SK-N-SH (cell line): Measurements from ENCODE around the gene CABP4. TPM values are rescaled to one million over a fixed set of nuclear protein-coding genes. Genes with fewer than 3 reads are reported as not detected.

Experiments used
- CTCF ChIA-PET: fragments of 300-600, 350-600 bp; formaldehyde crosslinking; extraction: SDS; loops from one replicate; lab custom pipeline; 2021; lab: Yijun Ruan, JAX
- POLR2A ChIA-PET: fragments of 350-600 bp; sonication (Branson Sonifier 250); formaldehyde crosslinking; extraction: SDS; loops from one replicate; lab custom pipeline; 2020; ENCODE audit warnings: antibody characterized with exemption, inconsistent platforms; lab: Yijun Ruan, JAX
- DNase-seq: peaks from one replicate; pipeline ENCODE4 v3.0.0; 2012
- H2AFZ ChIP-seq: fragments of 200-600 bp; sonication (generic); 2 replicates; pipeline ENCODE4 v1.8.1; 2016; ENCODE audit warnings: antibody characterized with exemption, mild to moderate bottlenecking, low read depth
- H3F3A ChIP-seq: fragments of 200-600 bp; sonication (generic); replicated peaks from 2 replicates; pipeline ENCODE3; 2016; ENCODE audit warnings: antibody characterized with exemption, mild to moderate bottlenecking; ENCODE audit not compliant: insufficient read depth
- H3K27ac ChIP-seq, 2 experiments: fragments of 200-500 bp in 1 of 2; fragments of 200-600 bp in 1 of 2; sonication (Bioruptor generic) in 1 of 2; sonication (generic), shearing (Covaris generic) in 1 of 2; 2 replicates each; pipeline versions ENCODE4 v1.5.1 to v1.6.1; 2014 to 2016; ENCODE audit warnings: low read depth in 2 of 2, inconsistent platforms in 1 of 2, low read length in 1 of 2, mild to moderate bottlenecking in 1 of 2, mixed read lengths in 1 of 2
- H3K27me3 ChIP-seq: fragments of 200-600 bp; sonication (generic), shearing (Covaris generic); 2 replicates; pipeline ENCODE4 v1.6.1; 2016; ENCODE audit warnings: mixed run types; ENCODE audit not compliant: insufficient read depth
- H3K36me3 ChIP-seq, 2 experiments: fragments of 200-500 bp in 1 of 2; fragments of 200-600 bp in 1 of 2; sonication (Bioruptor generic) in 1 of 2; sonication (generic) in 1 of 2; replicated peaks in 1 of 2; 2 replicates each; pipeline versions ENCODE3 to v1.5.1; 2014 to 2016; ENCODE audit warnings: low read length in 1 of 2, mild to moderate bottlenecking in 1 of 2; ENCODE audit not compliant: insufficient read depth in 2 of 2, control insufficient read depth in 1 of 2
- H3K4me1 ChIP-seq, 2 experiments: fragments of 200-500 bp in 1 of 2; fragments of 200-600 bp in 1 of 2; sonication (Bioruptor generic) in 1 of 2; sonication (generic), shearing (Covaris generic) in 1 of 2; 2 replicates each; pipeline versions ENCODE4 v1.5.1 to v1.6.1; 2014 to 2016; ENCODE audit warnings: low read depth in 1 of 2, low read length in 1 of 2, mixed run types in 1 of 2; ENCODE audit not compliant: insufficient read depth in 2 of 2, control insufficient read depth in 1 of 2
- H3K4me2 ChIP-seq: fragments of 200-600 bp; sonication (generic), shearing (Covaris generic); 2 replicates; pipeline ENCODE4 v1.6.1; 2017; ENCODE audit warnings: mixed run types
- H3K4me3 ChIP-seq, 2 experiments: fragments of 200-500 bp in 1 of 2; fragments of 200-600 bp in 1 of 2; sonication (Bioruptor generic) in 1 of 2; sonication (generic), shearing (Covaris generic) in 1 of 2; 2 replicates each; pipeline versions ENCODE4 v1.5.1 to v1.8.1; 2014 to 2016; ENCODE audit warnings: low read depth in 2 of 2, inconsistent platforms in 1 of 2, low read length in 1 of 2, mild to moderate bottlenecking in 1 of 2, mixed read lengths in 1 of 2, moderate library complexity in 1 of 2
- H3K79me2 ChIP-seq: fragments of 200-600 bp; sonication (generic); 2 replicates; pipeline ENCODE4 v1.8.1; 2017; ENCODE audit warnings: mild to moderate bottlenecking; ENCODE audit not compliant: insufficient read depth
- H3K9ac ChIP-seq: fragments of 200-600 bp; sonication (generic); 2 replicates; pipeline ENCODE4 v1.6.1; 2017; ENCODE audit warnings: mixed run types
- H3K9me2 ChIP-seq: fragments of 200-600 bp; sonication (generic); 2 replicates; pipeline ENCODE4 v1.6.1; 2017; ENCODE audit warnings: mixed run types
- H3K9me3 ChIP-seq: fragments of 200-600 bp; sonication (generic); 2 replicates; pipeline ENCODE4 v1.6.1; 2017; ENCODE audit warnings: mixed run types, mild to moderate bottlenecking, moderate library complexity
- H4K20me1 ChIP-seq: fragments of 200-600 bp; sonication (generic); 2 replicates; pipeline ENCODE4 v1.6.1; 2017; ENCODE audit warnings: mild to moderate bottlenecking, mixed run types; ENCODE audit not compliant: insufficient read depth
- ELF1 ChIP-seq: IDR thresholded peaks from 2 replicates; pipeline ENCODE4 v1.4.0; 2012
- FOSL2 ChIP-seq: IDR thresholded peaks from 2 replicates; pipeline ENCODE4 v1.4.0; 2012; ENCODE audit warnings: low read depth, mild to moderate bottlenecking, moderate library complexity, borderline replicate concordance
- GABPA ChIP-seq: IDR thresholded peaks from 2 replicates; pipeline ENCODE4 v1.4.0; 2012; ENCODE audit warnings: low read depth, mild to moderate bottlenecking
- GATA2 ChIP-seq: sonication (generic); formaldehyde crosslinking; IDR thresholded peaks from 2 replicates; pipeline ENCODE4 v1.5.0; 2020; ENCODE audit warnings: mild to moderate bottlenecking, missing genetic modification reagents
- NRF1 ChIP-seq: IDR thresholded peaks from 2 replicates; pipeline ENCODE4 v1.6.1; 2012; ENCODE audit warnings: low read depth, mild to moderate bottlenecking, low read length
- POLR2AphosphoS5 ChIP-seq: IDR thresholded peaks from 2 replicates; pipeline ENCODE4 v1.6.1; 2012; ENCODE audit warnings: low read depth, low read length
- RCOR1 ChIP-seq: fragments of 150-350 bp; IDR thresholded peaks from 2 replicates; pipeline ENCODE4 v1.6.1; 2017; ENCODE audit warnings: antibody characterized with exemption, low read length
- SIN3A ChIP-seq: IDR thresholded peaks from 2 replicates; pipeline ENCODE4 v1.6.1; 2012; ENCODE audit warnings: low read depth, mild to moderate bottlenecking, low read length, moderate library complexity, borderline replicate concordance
- TAF1 ChIP-seq: IDR thresholded peaks from 2 replicates; pipeline ENCODE4 v1.6.1; 2012; ENCODE audit warnings: low read depth, mild to moderate bottlenecking, low read length, moderate library complexity, borderline replicate concordance
- TEAD4 ChIP-seq: IDR thresholded peaks from 2 replicates; pipeline ENCODE4 v1.4.0; 2012; ENCODE audit warnings: mild to moderate bottlenecking, borderline replicate concordance; ENCODE audit not compliant: insufficient read depth
- YY1 ChIP-seq: IDR thresholded peaks from 2 replicates; pipeline ENCODE4 v1.4.0; 2012; ENCODE audit warnings: low read depth, mild to moderate bottlenecking
- WGBS: methylation state at CpG from one replicate; pipeline ENCODE4 v1.1.6; 2017; ENCODE audit warnings: low lambda C conversion rate; 5-methylcytosine and 5-hydroxymethylcytosine counted together
- polyA plus RNA-seq, 3 experiments: library from polyadenylated mRNA; depleted of rRNA; stranded (reverse); fragments of >200 nt; gene quantifications; 2 replicates each; pipeline ENCODE4 v1.2.3, GENCODE V29; 2012
- TF ChIP-seq, protein P1 (sequence below): fragments of 150-350 bp; IDR thresholded peaks from 2 replicates; pipeline ENCODE4 v1.6.1; 2016; ENCODE audit warnings: mild to moderate bottlenecking, low read depth, low read length
- TF ChIP-seq, protein P2 (sequence below): IDR thresholded peaks from 2 replicates; pipeline ENCODE4 v1.6.1; 2012; ENCODE audit warnings: mild to moderate bottlenecking, low read depth, low read length, moderate library complexity
- TF ChIP-seq, protein P3 (sequence below): IDR thresholded peaks from 2 replicates; pipeline ENCODE4 v1.4.0; 2012; ENCODE audit warnings: low read depth, borderline replicate concordance
- TF ChIP-seq, protein P4 (sequence below): fragments of 150-350 bp; IDR thresholded peaks from 2 replicates; pipeline ENCODE4 v1.6.1; 2017; ENCODE audit warnings: antibody characterized with exemption, low read length, low read depth, borderline replicate concordance

The CABP4 gene
- polyA plus RNA-seq, 1 of the 3 experiments (the other 2 are of a cell fraction): not detected

DNA sequence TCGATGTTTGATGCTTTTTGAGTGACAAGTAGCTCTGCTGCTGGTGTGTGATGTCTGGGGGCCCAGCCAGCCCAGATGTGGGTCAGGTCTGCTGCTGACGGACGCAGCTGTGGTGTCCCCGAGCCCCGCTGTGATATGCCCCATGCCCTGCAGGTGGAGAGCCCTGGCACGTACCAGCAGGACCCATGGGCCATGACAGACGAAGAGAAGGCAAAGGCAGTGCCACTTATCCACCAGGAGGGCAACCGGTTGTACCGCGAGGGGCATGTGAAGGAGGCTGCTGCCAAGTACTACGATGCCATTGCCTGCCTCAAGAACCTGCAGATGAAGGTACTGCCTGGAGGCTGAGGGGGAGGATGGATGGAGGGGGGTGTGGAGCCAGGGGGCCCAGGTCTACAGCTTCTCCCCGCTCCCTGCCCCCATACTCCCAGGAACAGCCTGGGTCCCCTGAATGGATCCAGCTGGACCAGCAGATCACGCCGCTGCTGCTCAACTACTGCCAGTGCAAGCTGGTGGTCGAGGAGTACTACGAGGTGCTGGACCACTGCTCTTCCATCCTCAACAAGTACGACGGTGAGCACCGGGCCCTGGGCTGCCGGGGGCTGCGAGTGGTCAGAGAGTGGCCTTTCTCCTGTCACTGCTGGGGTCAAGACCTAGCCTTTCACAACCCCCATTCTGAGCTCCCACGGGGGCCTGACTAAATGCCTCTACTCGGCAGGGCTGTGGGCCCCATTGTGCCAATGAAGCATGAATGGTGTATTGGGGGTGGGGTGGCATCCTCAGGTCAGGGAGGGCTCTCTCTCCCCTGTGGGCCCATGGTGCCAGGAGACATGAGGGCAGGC is 35.0 kb downstream of the CABP4 start:
- Histone ChIP-seq H3K27me3 (no peaks in the 10 kb centered on the region), H3K79me2 (peaks cover 7% of the 10 kb centered on the region), H3K4me3 (no peak overlapping the region), H2AFZ (no peak overlapping the region), H3K4me2 (no peak overlapping the region), H3K36me3 (peaks cover 0 to 47% of the 10 kb centered on the region in 2 experiments), H3K9me3 (no peaks in the 10 kb centered on the region), H3K9ac (no peak overlapping the region), H4K20me1 (no peaks in the 10 kb centered on the region), H3K4me1 (peaks cover 0 to under 1% of the 10 kb centered on the region in 2 experiments; a peak in 1 of 4 replicates), H3K9me2 (no peaks in the 10 kb centered on the region), H3F3A (peaks cover 6% of the 10 kb centered on the region), H3K27ac (no peak overlapping the region)
- DNase-seq: no peak
- TF ChIP-seq SIN3A (no peak), YY1 (no peak), POLR2AphosphoS5 (no peak), TAF1 (no peak), NRF1 (no peak), FOSL2 (no peak), TEAD4 (no peak), GATA2 (CRISPR knock-in tag) (no peak), ELF1 (no peak), RCOR1 (no peak), GABPA (no peak)
- TF ChIP-seq, protein P1, sequence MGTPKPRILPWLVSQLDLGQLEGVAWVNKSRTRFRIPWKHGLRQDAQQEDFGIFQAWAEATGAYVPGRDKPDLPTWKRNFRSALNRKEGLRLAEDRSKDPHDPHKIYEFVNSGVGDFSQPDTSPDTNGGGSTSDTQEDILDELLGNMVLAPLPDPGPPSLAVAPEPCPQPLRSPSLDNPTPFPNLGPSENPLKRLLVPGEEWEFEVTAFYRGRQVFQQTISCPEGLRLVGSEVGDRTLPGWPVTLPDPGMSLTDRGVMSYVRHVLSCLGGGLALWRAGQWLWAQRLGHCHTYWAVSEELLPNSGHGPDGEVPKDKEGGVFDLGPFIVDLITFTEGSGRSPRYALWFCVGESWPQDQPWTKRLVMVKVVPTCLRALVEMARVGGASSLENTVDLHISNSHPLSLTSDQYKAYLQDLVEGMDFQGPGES: no peak
- TF ChIP-seq, protein P2, sequence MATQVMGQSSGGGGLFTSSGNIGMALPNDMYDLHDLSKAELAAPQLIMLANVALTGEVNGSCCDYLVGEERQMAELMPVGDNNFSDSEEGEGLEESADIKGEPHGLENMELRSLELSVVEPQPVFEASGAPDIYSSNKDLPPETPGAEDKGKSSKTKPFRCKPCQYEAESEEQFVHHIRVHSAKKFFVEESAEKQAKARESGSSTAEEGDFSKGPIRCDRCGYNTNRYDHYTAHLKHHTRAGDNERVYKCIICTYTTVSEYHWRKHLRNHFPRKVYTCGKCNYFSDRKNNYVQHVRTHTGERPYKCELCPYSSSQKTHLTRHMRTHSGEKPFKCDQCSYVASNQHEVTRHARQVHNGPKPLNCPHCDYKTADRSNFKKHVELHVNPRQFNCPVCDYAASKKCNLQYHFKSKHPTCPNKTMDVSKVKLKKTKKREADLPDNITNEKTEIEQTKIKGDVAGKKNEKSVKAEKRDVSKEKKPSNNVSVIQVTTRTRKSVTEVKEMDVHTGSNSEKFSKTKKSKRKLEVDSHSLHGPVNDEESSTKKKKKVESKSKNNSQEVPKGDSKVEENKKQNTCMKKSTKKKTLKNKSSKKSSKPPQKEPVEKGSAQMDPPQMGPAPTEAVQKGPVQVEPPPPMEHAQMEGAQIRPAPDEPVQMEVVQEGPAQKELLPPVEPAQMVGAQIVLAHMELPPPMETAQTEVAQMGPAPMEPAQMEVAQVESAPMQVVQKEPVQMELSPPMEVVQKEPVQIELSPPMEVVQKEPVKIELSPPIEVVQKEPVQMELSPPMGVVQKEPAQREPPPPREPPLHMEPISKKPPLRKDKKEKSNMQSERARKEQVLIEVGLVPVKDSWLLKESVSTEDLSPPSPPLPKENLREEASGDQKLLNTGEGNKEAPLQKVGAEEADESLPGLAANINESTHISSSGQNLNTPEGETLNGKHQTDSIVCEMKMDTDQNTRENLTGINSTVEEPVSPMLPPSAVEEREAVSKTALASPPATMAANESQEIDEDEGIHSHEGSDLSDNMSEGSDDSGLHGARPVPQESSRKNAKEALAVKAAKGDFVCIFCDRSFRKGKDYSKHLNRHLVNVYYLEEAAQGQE: no peak
- TF ChIP-seq, protein P3, sequence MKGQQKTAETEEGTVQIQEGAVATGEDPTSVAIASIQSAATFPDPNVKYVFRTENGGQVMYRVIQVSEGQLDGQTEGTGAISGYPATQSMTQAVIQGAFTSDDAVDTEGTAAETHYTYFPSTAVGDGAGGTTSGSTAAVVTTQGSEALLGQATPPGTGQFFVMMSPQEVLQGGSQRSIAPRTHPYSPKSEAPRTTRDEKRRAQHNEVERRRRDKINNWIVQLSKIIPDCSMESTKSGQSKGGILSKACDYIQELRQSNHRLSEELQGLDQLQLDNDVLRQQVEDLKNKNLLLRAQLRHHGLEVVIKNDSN: no peak
- TF ChIP-seq, protein P4, sequence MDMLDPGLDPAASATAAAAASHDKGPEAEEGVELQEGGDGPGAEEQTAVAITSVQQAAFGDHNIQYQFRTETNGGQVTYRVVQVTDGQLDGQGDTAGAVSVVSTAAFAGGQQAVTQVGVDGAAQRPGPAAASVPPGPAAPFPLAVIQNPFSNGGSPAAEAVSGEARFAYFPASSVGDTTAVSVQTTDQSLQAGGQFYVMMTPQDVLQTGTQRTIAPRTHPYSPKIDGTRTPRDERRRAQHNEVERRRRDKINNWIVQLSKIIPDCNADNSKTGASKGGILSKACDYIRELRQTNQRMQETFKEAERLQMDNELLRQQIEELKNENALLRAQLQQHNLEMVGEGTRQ: no peak
- 87% methylated on average over 8 of the region's 23 CpGs for WGBS
- ChIA-PET POLR2A (no interaction called here), CTCF (interaction anchor here (1.2 to 1.5 kb wide), 3 partner anchors 12 to 133 kb away, joined by 3 to 4 read pairs (median 4); no protein-coding TSS in a partner anchor)
